GM12873 (cell line): ENCODE results near the gene CYP3A7.

Experiments
- TF ChIP-seq, protein P1 (sequence below): IDR thresholded peaks from 2 replicates; pipeline ENCODE4 v1.5.1; 2012; ENCODE audit warnings: low read depth, mild to moderate bottlenecking, moderate library complexity, low read length, control low read depth; ENCODE audit not compliant: insufficient read depth; ENCODE audit errors: missing control alignments

Gene CYP3A7

DNA sequence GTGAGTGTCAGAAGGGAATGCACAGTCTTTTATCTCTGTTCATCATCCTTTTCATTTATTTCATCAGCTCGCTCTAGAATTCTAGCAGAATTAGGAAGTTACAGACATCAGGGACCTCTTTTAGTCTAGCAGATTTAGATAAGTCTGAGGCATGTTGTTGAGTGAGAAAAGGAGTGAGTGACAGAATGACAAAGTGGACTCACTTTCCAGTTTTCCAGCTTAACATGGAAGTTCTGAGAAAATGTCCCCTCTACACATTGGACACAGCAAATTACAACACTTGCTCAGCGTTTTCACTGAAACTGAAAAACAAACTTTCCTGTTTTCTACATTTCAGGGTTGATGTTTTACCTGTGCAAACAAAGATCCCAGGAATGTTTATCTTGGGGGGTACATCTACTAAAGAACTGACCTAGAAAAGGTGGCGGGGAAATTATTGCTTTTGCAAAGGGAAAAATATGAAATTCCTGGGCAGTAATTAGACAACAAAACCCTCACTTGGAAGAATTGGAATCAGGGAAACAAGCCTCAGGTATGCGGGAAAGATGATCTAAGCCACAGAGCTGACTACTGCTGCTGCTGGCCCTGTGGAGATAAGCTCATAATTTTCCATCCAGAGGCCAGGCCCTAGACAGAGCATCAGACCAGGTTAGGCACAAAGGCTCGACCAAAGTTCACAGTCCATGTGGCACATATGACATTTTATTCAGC, 40.6 kb downstream of the CYP3A7 start:
- TF ChIP-seq, protein P1, sequence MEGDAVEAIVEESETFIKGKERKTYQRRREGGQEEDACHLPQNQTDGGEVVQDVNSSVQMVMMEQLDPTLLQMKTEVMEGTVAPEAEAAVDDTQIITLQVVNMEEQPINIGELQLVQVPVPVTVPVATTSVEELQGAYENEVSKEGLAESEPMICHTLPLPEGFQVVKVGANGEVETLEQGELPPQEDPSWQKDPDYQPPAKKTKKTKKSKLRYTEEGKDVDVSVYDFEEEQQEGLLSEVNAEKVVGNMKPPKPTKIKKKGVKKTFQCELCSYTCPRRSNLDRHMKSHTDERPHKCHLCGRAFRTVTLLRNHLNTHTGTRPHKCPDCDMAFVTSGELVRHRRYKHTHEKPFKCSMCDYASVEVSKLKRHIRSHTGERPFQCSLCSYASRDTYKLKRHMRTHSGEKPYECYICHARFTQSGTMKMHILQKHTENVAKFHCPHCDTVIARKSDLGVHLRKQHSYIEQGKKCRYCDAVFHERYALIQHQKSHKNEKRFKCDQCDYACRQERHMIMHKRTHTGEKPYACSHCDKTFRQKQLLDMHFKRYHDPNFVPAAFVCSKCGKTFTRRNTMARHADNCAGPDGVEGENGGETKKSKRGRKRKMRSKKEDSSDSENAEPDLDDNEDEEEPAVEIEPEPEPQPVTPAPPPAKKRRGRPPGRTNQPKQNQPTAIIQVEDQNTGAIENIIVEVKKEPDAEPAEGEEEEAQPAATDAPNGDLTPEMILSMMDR = no peak

DNA sequence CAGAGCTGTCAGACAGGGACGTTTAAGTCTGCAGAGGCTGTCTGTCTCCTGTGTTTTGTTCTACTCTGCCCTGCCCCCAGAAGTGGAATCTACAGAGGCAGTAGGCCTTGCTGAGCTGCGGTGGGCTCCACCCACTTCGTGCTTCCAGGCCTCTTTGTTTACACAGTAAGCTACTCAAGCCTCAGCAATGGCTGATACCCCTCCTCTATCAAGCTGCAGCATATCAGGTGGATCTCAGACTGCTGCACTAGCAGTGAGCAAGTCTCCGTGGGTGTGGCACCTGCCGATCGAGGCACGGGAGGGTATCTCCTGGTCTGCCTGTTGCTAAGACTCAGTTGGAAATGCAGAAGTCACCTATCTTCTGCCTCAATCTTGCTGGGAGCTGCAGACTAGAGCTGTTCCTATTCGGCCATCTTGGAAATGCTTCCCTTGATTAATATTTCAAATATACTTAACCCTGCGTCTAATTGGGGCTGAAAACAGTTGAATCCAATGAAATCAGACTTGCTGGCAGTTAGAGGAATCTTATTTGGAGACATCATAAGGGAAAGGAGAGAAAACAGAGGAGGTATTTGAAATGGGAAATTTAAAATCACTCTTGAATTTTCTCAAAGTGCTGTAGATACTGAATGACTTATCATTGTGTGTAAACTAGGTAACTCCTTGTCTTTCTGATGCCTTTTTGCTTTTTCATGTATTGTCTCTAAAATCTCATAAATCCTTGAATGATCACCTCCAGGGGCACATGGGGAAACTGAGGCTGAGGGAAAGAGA, 41.4 kb downstream of the CYP3A7 start:
- TF ChIP-seq, protein P1 = no peak

DNA sequence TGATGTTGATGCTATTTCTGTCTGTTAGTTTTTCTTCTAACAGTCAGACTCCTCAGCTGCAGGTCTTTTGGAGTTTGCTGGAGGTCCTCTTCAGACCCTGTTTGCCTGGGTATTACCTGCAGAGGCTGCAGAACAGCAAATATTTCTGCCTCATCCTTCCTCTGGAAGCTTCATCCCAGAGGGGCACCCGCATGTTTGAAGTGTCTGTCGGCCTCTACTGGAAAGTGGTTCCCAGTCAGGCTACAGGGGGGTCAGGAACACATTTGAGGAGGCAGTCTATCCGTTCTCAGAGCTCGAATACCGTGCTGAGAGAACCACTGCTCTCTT, 41.9 kb downstream of the CYP3A7 start:
- TF ChIP-seq, protein P1 = no peak

DNA sequence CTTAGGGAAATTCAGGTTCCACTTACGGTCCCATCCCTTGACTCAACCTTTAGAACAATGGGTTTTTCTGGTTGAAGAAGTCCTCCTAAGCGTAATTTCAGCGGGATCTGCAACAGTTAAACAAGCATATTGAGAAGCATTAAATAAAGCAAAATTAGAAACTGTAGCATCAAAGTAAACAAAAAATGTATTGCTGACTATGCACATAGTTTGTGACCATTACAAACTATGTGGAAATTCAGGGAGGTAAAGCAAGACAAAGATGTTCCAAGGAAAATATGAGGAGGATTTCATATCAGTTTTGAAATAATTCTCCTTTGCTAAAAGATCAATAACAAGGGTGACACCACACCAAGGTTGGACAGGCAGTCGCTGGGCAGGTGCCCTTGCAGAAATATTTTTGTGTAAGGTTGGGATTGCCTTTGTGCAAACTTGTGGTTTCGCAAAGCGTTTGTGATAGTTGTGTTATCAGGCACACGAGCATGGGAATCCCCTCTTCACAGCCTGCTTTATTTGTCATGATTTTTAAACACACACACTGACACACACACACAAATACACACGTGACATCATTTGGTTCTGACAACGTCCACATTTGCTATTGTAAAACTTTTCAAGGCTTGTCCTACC, 49.8 kb downstream of the CYP3A7 start:
- TF ChIP-seq, protein P1 = no peak

DNA sequence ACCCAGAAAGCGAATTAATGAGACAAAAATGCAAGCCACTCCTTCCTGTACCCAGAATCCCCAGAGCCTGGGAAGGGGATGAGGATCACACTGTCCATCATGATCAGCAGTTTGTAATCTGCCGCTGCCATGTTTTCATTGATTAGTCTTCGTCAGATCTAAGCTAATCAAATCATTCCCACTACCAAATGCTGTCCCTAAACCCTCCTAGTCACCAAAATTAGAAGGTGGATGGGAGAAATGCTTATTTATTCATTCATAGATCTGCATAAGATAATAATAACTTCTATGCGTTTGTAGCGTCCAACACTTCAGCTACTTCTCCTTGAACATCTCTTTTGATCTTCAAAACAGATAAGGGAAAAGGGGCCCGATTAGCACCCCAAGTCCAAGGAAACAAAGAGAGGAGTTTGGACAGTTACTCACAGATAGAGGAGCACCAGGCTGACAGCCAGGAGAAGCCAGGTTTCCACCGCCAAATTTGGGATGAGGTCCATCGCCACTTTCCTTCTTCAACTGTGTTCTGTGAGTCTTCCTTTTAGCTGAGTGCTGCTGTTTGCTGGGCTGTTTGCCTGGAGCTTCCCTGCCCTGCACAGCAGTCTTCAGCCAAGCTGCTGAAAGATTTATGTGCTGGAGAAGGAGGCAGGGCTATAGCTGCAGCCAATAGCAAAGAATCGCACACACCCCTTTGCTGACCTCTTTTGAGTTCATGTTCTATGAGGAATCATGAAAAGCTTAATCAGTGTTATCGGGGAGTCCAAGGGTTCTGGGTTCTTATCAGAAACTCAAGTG, 55.4 kb downstream of the CYP3A7 start, which contains the start of gene CYP3A5:
TSS of gene CYP3A5 (minus strand) at position 597 of the 792 bp plus-strand sequence. CDS start at position 497, 100 bp downstream.
- TF ChIP-seq, protein P1 = no peak

DNA sequence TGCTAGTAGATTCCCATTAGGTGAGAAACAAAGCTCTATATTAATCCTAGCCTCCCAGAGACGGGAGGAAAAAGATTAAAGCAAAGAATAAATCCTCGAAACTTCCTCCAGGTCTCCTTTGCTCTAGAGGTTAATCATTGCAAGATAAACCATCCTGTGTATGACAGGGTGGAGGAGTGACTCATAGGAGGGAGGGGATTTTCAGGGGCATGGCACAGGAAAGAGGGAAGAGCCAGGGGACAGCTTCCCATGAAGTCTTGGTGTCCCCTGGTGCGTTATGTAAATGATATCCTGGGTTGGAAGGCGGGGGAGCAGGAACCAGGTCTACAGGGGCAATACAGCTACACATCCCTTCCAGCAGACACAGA, 56.0 kb downstream of the CYP3A7 start:
- TF ChIP-seq, protein P1 = no peak
